ENCODE measurements around the gene ZBTB46.
A peak's percentile ranks its signal among the peaks of the same experiment; 100 is the strongest.
"Not testable (repeated sequence)": the region's sequence is repeated elsewhere in the genome, so short reads cannot be mapped to it uniquely, and the experiment has no call there.

The ZBTB46 gene

DNA sequence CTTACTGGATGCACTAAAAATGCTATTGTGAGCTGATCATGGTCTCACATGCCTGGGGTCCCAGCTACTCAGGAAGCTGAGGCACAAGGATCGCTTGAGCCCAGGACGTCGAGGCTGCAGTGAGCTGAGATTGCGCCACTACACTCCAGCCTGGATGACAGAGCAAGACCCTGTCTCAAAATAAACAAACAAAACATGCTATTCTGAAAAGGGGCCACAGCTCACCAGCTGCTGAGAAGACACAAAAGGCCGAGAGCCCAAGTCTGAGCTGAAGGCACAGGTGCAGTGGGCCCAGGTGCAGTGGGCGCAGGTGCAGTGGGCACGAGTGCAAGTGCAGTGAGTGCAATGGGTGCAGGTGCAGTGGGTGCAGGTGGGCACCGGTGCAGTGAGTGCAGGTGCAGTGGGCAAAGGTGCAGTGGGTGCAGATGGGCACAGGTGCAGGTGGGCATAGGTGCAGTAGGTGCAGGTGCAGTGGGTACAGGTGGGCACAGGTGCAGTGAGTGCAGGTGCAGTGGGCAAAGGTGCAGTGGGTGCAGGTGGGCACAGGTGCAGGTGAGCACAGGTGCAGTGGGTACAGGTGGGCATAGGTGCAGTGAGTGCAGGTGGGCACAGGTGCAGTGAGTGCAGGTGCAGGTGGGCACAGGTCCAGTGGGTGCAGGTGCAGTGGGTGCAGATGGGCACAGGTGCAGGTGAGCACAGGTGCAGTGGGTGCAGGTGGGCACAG lies 16.0 kb downstream of the ZBTB46 start:
- no peak for DNase-seq

DNA sequence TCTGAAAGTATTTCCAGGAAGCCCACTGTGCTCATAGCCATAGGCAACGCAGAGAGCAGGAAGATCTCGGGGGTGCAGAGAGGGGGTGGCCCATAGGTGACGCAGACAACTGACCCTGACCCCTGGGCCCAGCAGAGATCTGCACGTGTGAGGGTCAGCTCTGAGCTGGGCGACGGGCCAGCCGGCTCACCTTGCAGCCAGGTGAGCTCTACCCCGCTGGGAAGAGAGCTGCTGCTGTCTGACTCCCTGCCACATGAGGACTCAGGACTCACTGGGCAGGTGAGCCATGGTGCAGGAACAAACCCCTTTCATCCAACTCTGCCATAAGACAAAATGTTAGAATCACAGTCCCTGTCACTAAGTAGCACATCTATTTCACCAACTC lies 19.6 kb downstream of the ZBTB46 start:
- DNase-seq: no peak

DNA sequence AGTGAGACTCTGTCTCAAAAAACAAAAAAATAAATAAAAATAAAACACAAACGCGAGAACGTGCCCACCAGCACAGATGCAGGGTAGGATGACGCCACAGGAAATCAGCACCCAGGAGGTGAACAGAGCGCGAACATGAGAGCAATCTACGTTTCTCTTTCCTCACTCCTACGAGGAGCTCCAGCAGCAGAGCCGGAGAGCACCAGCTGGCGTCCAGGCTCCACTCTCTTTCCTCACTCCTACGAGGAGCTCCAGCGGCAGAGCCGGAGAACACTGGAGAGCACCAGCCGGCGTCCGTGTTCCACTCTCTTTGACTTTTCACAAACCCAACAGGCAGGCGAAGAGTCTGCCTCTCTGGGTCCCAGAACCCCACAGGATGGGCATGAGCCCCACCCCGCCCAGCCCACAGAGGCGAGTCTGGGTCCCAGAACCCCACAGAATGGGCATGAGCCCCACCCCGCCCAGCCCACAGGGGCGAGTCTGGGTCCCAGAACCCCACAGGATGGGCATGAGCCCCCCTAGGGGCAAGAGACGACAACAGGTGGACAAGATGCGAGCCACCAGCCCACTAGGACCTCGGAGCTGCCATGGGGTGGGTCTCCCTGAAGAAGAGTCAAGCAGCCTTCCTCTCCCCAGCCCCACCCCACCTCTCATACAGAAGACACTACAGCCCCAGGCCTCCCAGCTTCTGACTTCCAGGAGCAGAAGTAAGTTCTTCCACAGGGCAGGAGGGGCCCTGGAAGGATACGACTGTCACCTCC lies 20.2 kb downstream of the ZBTB46 start:
- peak in 1 of 2 experiments; percentile 49 for DNase-seq

DNA sequence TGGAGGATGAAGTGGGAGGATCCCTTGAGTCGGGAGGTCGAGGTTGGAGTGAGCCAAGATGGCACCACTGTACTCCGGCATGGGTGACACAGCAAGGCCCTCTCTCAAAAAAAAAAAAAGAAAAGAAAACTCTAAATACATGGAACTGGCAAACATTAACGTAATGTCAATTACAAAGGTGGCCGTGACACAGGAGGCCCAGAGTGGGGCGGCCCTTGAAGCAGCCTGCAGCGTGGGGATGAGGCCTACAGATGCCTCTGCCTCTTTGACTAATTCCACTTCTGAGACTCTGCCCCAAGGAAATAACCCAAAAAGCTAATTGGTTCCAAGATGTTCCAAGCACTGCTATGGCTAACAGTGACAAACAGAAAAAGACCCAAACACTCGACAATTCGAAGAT lies 21.2 kb downstream of the ZBTB46 start:
- DNase-seq: no peak

DNA sequence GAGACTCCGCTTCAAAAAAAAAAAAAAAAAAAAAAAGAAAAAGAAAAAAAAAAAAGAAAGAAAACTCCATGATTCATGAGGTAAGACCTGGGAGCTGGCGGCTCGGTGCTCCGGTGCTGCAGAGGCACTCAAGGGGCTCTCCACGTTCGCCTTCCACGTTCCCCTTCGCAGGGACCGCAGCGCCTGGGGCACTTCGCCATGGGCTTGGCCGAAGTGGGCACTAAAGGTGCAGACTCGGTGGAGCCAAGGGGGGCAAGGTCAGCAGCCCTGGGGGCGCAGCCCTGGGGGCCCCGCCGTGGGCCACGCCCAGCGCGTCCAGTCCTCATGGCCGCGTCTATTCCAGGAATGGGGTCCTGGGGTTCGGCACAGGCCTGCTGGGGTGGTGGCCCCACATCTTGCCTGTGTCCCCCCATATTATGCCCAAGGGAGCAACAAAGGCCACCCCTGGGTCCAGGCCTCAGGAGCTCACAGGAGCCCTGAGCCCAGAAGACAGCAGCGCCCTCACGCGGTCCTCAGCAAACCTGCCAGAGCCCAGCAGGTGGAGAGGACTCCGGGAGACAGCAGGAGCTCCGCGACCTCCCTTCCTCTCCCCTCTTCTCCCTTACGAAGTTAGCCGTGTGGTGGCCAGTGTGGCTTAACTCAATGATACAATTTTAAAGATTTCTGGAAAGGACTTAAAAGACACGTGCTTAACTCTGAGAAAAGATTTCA lies 21.9 kb downstream of the ZBTB46 start:
- no peak for DNase-seq

DNA sequence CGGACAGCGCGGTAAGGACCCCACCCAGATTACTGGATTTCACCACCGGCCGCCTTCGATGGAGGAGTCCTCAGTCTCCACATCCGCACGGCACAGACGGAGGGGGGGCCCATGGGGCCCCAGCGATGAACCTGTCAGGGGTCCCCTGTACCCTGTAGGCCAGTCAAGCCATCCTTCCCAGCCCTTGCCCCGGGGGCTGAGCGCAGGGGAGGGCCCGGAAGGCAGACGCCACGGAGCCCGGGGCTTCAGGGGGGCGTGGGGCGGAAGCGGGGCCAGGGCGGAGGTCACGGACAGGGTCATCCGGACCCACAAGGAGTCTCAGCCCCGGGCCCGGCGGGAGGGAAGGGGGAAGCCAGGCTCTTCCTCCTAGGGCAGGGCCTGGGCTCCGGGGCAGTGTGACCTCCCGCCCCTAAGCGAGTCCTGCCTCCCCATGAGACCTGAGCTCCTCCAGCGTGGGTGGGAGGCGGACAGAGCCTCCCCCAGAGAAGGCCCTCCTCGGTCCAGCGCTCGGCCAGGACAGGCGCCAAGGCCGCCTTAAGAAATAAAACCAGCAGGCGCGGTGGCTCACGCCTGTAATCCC lies 22.8 kb downstream of the ZBTB46 start:
- no peak for DNase-seq

DNA sequence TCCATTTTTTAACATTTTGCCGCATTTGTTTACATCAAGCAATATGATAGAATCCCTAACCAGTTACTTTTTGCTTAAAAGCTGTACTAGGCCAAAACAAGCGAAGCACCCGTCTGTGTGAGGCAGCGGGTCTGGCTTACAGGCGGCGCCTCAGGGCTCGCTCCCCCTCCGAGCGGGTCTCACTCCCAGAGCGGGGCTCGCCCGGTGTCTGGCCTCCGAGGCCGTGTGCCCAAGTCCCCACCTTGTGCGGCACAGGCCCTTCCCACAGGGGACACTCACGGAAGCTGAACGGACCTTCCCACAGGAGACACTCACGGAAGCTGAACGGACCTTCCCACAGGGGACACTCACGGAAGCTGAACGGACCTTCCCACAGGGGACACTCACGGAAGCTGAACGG lies 23.4 kb downstream of the ZBTB46 start:
- DNase-seq: no peak

DNA sequence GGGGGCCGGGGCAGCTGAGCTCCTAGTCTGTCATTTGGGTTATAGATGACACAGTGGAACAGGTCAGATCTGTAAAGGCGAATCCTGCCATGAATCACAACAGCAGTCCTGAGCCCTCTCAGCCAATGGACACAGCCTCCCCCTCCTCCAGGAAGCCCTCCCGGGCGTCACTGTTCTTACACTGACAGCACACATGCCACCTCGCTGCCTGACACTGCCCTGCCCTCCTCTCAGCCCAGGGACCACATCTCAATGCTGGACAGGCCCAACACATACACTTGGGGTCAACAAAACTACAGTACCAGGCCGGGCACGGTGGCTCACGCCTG lies 26.8 kb downstream of the ZBTB46 start:
- no peak for DNase-seq

DNA sequence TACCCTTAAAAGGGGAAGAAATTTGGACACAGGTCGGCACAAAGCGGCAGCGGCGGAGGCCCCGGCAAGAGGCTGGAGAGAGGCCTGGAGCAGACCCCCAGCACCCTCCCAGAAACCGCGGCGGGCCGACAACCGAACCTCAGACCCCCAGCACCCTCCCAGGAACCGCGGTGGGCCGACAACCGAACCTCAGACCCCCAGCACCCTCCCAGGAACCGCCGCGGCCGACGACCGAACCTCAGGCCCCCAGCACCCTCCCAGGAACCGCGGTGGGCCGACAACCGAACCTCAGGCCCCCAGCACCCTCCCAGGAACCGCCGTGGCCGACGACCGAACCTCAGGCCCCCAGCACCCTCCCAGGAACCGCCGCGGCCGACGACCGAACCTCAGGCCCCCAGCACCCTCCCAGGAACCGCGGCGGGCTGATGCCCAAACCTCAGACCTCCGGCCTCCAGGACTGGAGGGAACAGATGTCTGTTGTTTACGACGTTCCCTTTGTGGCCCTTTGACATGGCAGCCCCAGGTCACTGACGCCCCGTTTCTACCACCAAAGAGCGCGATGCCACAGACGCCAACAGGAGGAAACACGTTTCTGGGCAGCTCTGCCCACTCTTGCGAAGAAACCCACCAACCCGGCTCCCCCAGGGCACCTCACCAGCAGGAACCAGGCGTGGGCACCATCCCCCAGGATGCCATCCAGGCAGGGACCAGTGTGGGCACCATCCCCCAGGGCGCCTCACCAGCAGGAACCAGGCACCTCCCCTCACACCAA lies 28.4 kb downstream of the ZBTB46 start:
- DNase-seq: no peak

DNA sequence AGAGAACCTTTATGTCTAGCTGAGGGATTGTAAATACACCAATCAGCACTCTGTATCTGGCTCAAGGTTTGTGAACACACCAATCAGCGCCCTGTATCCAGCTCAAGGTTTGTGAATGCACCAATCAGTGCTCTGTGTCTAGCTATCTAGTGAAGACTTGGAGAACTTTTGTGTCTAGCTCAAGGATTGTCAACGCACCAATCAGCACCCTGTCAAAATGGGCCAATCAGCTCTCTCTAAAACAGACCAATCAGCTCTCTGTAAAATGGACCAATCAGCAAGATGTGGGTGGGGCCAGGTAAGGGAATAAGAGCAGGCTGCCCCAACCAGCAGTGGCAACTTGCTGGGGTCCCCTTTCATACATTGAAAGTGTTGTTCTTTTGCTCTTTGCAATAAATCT lies 29.9 kb downstream of the ZBTB46 start:
- DNase-seq: not testable (repeated sequence)

DNA sequence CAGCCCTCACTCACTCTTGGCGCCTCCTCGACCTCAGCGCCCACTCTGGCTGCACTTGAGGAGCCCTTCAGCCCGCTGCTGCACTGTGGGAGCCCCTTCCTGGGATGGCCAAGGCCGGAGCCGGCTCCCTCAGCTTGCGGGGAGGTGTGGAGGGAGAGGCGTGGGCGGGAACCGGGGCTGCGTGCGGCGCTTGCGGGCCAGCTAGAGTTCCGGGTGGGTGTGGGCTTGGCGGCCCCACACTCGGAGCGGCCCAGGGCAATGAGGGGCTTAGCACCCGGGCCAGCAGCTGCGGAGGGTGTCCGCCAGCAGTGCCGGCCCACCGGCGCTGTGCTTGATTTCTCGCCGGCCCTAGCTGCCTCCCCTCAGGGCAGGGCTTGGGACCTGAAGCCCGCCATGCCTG lies 30.7 kb downstream of the ZBTB46 start:
- not testable (repeated sequence) for DNase-seq

DNA sequence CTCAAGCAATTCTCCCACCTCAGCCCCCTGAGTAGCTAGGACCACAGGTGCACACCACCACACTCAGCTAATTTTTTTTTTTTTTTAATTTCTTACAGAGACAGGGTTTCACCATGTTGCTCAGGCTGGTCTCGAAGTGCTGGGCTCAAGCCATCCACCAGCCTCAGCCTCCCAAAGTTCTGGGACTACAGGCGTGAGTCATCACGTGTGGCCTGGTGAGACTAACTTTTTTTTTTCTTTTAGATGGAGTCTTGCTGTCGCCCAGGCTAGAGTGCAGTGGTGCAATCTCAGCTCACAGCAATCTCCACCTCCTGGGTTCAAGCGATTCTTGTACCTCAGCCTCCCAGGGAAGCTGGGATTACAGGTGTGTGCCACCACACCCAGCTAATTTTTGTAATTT lies 31.9 kb downstream of the ZBTB46 start:
- DNase-seq: not testable (repeated sequence)

DNA sequence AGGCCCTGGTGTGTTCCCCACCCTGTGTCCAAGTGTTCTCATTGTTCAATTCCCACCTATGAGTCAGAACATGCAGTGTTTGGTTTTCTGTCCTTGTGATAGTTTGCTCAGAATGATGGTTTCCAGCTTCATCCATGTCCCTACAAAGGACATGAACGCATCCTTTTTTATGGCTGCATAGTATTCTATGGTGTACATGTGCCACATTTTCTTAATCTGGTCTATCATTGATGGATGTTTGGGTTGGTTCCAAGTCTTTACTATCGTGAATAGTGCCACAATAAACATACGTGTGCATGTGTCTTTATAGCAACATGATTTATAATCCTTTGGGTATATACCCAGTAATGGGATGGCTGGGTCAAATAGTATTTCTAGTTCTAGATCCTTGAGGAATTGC lies 33.9 kb downstream of the ZBTB46 start:
- not testable (repeated sequence) for DNase-seq

DNA sequence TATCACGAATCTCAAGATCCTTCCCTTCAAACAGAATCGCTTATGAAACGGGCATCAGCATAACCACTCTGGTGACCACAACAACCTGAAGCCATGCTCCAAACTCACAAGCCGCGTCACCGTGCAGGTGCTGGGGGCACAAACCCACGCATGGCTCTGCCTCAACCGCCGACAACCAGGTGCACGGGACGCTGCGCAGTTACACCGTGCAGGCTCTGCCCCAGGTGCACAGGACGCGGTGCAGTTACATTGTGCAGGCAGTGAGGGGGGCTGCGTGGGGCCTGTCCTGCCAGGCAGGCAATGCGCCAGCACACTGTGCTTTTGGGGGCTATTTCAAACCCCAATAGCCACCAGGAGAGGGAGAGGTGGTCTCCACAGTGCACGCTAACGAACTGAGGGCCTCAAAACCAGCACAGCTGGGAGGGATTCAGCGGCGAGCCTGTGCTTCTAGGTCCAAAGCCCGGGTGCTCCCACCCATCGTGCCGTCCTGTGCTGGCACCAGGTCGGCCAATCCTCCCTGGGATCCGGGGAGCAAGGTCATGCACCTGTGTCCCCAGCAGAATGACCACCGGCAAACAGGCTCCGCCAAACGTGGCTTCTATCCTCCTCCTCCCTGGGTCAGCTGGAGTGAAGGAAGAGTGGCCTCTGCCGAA lies 35.8 kb downstream of the ZBTB46 start:
- no peak for DNase-seq

DNA sequence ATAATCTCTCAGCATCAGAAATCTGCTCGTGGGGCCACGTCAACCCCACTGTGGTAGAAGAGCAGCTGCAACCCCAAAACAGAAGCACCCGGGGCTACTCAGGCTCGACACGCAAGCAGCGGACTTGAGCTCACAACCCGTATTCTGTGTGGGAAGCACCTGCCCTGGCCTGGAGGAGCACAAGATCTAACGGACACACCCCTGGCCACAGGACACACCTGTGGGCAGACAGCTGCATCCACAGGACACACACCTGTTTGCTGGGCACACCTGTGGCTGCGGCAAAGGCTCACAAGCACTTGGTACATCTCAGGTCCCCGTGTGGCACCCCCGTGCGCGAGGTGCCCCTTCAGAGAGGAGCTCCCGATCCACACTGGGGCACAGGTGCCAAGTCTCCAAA lies 36.5 kb downstream of the ZBTB46 start:
- no peak for DNase-seq

DNA sequence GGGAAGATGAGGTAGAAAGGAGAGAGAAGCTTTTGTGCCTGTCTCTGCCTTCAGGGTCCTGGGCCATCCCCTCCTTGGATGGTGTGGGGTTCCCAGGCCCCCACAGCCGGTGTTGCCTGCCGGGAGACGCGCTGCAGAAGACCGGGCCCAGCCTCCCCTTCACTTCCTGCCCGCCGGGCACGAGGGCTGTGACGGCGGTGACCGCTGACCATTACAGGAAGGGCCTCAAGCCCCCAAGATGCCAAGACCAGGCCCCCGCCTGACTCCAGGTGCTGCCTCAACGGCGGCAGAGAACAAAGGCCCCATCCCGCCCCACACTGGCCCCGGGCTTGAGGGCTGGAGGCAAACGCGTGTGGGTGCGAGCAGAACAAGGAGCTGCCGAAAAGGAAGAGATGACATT lies 38.2 kb downstream of the ZBTB46 start:
- no peak for DNase-seq

DNA sequence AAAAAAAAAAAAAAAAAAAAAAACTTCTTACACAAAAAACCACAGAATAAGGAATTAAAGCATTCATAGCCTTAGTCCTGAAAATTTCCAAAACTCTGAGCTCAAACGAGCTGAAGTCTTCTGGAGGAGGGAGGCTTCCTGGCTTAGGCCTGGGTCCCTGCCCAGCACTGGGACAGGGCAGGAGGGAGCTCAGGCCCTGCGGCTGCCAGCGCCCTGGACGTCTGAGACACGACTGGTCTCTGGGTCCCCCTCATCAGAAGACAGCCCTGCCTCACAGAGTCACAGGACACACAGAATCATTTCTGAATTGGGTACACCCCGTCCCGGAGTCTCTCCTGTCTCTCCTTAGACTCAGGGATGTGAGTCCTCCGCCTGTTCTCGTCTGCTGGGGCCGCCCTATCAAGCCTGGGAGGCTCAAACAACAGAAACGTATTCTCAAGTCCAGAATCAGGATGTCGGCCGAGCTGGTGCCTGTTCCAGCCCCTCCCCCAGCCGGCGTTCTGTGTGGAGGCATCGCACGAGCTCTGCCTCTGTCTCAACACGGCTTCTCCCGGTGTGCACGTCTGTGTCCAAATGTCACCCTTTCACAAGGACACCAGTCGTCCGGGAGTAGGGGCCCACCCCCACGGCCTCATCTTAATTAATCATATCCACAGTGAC lies 39.4 kb downstream of the ZBTB46 start:
- no peak for DNase-seq

DNA sequence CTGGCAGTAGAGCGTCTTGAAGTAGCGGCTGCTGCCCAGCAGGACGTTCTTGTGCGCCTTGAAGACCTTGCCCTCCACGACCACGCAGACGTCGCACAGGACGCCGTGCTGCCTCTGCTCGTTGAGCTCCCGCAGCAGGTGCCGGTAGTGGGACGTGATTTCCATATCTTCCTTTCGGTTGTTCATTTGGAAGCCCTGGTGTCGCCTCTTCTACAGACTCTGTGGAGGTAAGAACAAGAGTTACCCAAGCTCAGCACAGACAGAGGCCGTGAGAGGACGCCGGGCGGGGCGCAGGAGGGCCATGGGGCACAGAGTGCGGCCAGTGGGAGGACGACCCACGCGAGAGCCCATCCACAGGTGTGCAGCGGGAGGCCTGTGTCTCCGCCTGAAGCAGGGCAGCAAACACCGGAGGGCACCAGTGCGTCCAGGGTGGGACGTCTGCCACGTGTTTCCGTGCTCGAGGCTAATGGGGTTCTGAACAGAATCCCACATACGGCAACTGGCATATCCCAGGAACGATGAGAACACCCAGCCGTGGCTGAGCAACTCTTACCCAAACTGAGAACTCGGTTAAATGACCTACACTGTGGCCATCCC lies 40.4 kb downstream of the ZBTB46 start:
- DNase-seq: no peak

DNA sequence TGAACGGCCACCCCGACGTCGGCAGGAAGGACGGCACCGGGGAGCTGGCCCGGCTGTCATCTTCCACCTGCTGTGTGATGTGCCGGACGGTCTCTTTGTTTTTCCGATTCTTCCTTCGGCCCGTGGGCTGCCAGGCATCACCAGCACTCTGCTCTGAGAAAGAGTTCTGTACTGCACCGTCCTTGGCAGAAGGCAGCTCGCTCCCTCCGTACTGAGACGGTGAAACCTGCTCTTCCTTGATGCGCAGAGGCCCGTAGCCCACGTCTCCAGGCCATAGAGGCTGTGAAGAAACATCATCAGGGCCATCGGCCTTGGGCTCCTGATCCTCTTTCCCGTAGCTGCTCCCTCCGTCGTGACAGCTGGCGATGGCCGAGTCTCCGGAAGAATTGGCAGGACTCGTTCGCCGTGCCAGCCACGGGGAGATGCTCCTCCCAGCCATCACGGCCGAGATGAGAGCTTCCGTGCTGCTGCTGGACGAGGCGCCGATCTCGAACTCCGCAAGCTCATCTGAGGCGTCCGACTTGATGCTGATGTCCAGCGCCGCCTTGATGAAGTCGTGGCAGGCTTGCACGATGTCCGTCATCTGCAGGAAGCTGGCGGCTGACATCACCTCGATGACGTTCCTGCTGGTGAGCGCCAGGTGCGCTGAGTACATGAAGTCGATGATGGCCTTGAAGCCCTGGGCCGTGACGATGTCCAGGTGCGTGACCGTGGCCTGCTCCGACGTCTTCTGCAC lies 41.1 kb downstream of the ZBTB46 start:
- DNase-seq: no peak

DNA sequence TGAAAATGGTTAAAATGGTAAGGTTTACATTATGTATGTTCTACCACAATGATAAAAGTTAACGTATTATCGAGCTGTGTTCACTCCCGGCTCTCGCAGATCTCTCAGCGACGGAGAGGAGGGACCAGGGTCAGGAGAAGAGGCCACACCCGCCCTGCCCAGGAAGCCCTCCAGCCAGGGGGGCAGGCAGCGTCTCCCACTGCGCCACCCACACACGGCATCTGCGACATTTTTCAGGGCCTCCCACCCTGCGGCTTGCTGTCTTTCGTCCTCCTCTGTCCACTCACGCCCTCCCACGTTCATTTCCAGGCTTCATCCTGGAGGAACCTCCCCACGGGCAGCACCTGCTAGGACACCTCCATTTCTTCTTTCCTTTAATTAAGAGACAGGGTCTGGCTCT lies 43.3 kb downstream of the ZBTB46 start:
- DNase-seq: no peak

DNA sequence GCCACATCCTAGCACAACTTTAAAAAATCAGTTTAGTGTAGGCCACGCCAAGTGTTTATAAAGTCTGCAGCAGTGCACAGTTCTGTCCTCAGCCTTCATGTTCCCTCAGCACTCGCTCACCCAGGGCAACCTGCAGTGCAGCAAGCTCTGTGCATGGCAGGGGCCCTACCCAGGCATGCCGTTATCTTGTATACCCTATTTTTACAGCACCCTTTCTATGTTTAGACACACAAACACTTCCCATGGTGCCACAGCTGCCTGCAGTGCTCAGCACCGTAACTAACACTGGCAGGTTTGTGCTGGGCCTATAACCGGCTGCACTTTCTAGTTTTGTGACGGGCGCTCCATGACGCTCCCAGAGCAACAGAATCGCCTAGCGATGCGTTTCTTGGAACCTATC lies 43.8 kb downstream of the ZBTB46 start:
- no peak for DNase-seq

All from NCI-H524 (cell line).